ENCODE results near the gene AGMO.

The AGMO gene

DNA sequence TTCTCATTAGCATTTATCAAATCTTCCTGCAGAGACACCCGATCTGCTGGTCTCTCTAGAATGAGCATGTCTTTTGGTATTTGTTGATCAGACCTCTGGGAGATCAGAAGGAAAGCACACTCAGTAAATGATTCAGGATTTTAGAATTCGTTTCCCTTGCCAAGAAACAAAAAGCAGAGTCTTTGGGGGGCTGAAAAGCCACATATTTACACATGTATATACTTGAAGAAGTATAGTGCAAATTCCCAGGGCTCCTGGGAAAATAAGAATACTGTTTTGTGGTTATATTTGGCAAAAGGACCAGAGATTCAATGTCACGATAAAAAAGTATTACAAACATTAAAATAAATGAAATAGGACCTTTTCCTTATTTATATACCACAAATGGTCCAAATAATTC, 100.2 kb downstream of the AGMO start:
- DNase-seq = no peak
- H3K9me3 ChIP-seq = no peaks in the 10 kb centered on the region
- TF ChIP-seq, protein P1, sequence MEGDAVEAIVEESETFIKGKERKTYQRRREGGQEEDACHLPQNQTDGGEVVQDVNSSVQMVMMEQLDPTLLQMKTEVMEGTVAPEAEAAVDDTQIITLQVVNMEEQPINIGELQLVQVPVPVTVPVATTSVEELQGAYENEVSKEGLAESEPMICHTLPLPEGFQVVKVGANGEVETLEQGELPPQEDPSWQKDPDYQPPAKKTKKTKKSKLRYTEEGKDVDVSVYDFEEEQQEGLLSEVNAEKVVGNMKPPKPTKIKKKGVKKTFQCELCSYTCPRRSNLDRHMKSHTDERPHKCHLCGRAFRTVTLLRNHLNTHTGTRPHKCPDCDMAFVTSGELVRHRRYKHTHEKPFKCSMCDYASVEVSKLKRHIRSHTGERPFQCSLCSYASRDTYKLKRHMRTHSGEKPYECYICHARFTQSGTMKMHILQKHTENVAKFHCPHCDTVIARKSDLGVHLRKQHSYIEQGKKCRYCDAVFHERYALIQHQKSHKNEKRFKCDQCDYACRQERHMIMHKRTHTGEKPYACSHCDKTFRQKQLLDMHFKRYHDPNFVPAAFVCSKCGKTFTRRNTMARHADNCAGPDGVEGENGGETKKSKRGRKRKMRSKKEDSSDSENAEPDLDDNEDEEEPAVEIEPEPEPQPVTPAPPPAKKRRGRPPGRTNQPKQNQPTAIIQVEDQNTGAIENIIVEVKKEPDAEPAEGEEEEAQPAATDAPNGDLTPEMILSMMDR (IDR thresholded peaks at IDR 0.05; ENCODE audit: low read depth, low read length) = no peak

DNA sequence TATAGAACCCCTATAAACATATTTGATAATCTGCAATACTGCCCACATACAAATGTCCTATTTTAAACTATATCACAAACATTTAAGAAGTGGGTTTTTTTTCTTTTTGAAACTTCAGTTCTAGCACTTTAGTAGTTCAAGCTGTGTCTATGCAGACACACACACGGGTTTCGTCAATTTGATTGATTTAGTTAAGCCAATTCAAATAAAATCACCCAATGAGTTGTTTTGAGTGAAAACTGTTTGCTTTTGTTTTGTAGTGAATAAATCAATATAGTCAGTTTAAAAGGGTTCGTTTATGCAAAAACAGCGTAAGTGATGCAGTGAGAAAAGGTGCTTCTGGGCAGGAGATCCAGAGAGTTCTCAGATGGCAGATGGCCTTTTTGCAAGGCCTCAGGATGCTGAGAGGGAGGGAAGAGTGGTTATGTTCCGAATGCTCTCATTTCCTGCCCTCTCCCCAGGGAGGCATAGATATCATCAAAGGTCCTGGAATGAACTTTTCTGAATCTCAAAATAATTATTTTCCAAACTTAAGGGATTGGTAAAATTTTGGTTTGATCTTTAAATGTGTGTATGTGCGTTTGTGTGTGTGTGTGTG, 102.7 kb downstream of the AGMO start:
- Histone ChIP-seq H3K9me3 (no peaks in the 10 kb centered on the region), H3K4me1 (no peaks in the 10 kb centered on the region), H3K27me3 (no peaks in the 10 kb centered on the region; the same call in 1 of the 2 replicates), H3K36me3 (no peaks in the 10 kb centered on the region), H3K4me3 (ENCODE audit: low read depth, low read length) (no peak overlapping the region)
- TF ChIP-seq, protein P1 (IDR thresholded peaks at IDR 0.05; ENCODE audit: low read depth, low read length) = no peak
- peak; percentile 17 for DNase-seq

More for the DNA sequence above, 100.2 kb downstream of the AGMO start:
- Histone ChIP-seq H3K36me3 (no peaks in the 10 kb centered on the region), H3K4me1 (no peaks in the 10 kb centered on the region), H3K27me3 (no peaks in the 10 kb centered on the region), H3K4me3 (ENCODE audit: low read depth, low read length) (no peak overlapping the region)

DNA sequence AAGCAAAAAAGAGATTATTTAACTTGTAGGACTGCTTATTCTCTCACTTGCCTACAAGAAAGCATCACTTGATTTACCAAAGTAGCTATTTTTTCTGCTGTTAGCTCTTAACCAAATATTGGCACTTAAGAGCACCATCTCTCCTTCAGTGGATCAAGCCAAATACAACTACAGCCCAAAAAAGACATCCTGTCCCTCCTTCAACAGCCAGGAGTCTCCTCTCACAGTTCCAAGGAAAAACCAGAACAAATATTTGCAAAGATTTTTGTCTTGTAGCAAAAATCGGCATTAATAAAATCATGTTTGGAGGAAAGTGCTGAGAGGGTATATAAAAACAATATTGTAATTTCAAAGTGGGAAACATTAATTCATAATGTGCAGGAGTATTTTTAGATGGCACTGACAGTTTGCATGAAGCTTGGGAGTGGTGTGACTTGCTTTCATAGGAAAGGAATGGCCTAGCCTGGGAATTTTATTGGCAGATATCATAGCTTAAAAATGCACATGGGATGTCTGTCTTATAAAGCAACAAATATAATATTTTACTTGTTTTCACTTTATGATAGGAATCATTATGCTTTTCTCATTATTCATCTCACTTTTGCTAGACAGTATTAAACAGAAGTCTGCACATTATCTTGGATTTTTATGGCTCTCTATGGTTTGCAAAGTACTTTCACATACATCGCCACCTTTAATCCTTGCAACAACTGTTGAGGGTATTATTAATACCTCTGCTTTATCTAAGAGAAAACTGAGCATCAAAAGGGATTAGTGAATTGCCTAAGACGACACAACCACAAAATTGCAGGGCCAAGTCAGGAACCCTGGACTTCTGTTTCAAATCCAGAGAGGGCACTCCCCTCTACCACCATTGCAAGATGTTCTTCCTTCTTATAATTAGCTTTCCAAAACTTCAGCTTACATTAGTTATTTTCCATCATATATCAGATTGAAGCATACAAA, 103.5 kb downstream of the AGMO start:
- Histone ChIP-seq H3K4me1 (no peaks in the 10 kb centered on the region), H3K36me3 (no peaks in the 10 kb centered on the region), H3K27me3 (no peaks in the 10 kb centered on the region; the same call in 1 of the 2 replicates), H3K4me3 (ENCODE audit: low read depth, low read length) (no peak overlapping the region), H3K9me3 (no peaks in the 10 kb centered on the region)
- no peak for DNase-seq
- TF ChIP-seq, protein P1 (IDR thresholded peaks at IDR 0.05; ENCODE audit: low read depth, low read length) = no peak

DNA sequence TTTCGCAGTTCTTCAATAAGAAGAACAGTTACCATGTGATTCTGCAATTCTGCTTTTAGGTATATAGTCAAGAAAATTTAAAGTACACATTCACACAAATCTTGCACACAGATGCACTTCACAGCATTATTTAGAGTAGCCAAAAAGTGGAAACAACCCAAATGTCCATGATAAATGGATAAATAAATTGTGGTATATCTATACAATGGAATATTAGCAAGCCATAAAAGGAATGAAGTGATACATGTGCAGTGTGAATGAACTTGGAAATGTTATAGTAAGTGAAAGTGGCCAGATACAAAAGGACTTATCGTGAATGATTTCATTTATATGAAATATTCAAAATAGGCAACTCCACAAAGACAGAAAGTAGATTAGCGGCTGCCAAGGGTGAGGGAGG, 109.1 kb downstream of the AGMO start:
- Histone ChIP-seq H3K4me1 (no peaks in the 10 kb centered on the region), H3K27me3 (no peaks in the 10 kb centered on the region; the same call in 1 of the 2 replicates), H3K9me3 (no peaks in the 10 kb centered on the region), H3K4me3 (ENCODE audit: low read depth, low read length) (no peak overlapping the region), H3K36me3 (no peaks in the 10 kb centered on the region)
- no peak for DNase-seq
- TF ChIP-seq, protein P1 (IDR thresholded peaks at IDR 0.05; ENCODE audit: low read depth, low read length) = no peak

DNA sequence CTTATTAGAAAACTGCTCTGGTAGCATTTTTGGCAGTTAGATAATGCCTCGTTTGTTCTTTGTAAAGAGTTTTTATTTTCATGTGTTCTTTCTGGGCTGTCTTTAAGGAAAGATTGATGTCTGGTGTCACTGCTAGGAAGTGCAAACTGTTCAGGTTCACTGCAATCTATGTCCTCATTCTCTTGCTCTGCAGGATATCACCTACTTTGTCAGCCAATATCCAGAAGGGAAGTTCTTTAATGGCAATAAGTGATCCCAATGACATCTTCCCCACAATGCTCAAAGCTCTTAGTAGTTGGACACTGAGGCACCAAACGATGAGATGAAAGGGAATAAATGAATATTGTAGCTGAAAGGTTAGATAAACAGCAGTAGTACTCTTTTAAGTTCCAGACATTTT, 115.1 kb downstream of the AGMO start:
- Histone ChIP-seq H3K36me3 (no peaks in the 10 kb centered on the region), H3K4me3 (ENCODE audit: low read depth, low read length) (no peak overlapping the region), H3K4me1 (no peaks in the 10 kb centered on the region), H3K27me3 (no peaks in the 10 kb centered on the region; the same call in 1 of the 2 replicates), H3K9me3 (no peaks in the 10 kb centered on the region)
- TF ChIP-seq, protein P1 (IDR thresholded peaks at IDR 0.05; ENCODE audit: low read depth, low read length) = no peak
- DNase-seq = no peak

DNA sequence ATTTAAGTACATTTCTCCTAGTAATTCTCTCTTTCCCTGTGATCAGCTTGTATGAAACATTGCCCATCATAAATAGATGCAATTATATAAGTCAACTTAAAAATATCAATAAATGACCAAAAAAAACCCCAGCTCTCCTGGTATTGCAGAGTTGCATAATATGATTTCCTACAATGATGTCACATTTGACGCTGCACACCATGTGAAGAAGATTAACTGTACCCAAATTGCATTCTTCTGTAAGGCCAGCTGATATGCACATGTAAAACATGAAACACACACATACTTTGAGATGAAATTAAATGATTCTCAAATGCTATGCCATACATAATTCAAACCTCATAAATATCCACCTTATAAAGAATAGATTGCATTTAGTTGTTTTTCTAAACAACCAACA, 115.5 kb downstream of the AGMO start:
- H3K4me3 ChIP-seq (ENCODE audit: low read depth, low read length) = no peak overlapping the region
- H3K36me3 ChIP-seq = no peaks in the 10 kb centered on the region
- no peaks in the 10 kb centered on the region for H3K4me1 ChIP-seq
- DNase-seq = no peak
- no peaks in the 10 kb centered on the region; the same call in 1 of the 2 replicates for H3K27me3 ChIP-seq
- TF ChIP-seq, protein P1 (IDR thresholded peaks at IDR 0.05; ENCODE audit: low read depth, low read length) = no peak
- H3K9me3 ChIP-seq = no peaks in the 10 kb centered on the region

All from BE2C (cell line).